ENCODE measurements around the gene AKAP3.
A peak's percentile ranks its signal among the peaks of the same experiment; 100 is the strongest.

Gene AKAP3

DNA sequence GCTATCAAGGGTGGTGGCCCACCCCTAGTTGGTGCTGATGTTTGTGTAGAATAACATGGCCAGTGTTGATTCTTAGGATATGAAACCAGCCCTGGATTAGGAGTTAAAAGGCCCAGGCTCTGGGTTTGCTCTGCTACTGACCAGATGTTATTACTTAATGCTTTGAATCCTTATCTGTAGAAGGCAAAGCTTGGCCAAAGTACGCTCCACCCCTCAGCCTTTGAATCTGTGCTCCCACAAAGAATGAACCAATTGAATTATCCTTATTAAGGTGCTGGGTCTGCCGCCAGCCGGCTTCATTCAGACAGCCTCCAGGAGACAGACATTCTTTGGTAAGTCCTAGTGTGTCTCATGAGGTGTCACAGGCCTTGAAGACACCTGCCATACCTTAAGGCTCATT lies 41.8 kb downstream of the AKAP3 start:
- Histone ChIP-seq H2AFZ (ENCODE audit: low read depth) (no peak overlapping the region), H3K4me3 (IDR thresholded peaks at IDR 0.05; ENCODE audit: insufficient read depth, low read depth, low read length) (no peak overlapping the region), H4K20me1 (ENCODE audit: insufficient read depth) (no peaks in the 10 kb centered on the region), H3K36me3 (ENCODE audit: insufficient read depth) (no peaks in the 10 kb centered on the region), H3K27me3 (ENCODE audit: insufficient read depth, low read depth) (no peaks in the 10 kb centered on the region), H3K4me2 (no peak overlapping the region), H3K79me2 (ENCODE audit: insufficient read depth, low read depth) (no peaks in the 10 kb centered on the region; the same call in 1 of the 2 replicates), H3K9ac (no peak overlapping the region), H3K4me1 (ENCODE audit: low read depth, poor library complexity, severe bottlenecking) (peaks cover 12% of the 10 kb centered on the region), H3K27ac (no peak overlapping the region)
- TF ChIP-seq, protein P1, sequence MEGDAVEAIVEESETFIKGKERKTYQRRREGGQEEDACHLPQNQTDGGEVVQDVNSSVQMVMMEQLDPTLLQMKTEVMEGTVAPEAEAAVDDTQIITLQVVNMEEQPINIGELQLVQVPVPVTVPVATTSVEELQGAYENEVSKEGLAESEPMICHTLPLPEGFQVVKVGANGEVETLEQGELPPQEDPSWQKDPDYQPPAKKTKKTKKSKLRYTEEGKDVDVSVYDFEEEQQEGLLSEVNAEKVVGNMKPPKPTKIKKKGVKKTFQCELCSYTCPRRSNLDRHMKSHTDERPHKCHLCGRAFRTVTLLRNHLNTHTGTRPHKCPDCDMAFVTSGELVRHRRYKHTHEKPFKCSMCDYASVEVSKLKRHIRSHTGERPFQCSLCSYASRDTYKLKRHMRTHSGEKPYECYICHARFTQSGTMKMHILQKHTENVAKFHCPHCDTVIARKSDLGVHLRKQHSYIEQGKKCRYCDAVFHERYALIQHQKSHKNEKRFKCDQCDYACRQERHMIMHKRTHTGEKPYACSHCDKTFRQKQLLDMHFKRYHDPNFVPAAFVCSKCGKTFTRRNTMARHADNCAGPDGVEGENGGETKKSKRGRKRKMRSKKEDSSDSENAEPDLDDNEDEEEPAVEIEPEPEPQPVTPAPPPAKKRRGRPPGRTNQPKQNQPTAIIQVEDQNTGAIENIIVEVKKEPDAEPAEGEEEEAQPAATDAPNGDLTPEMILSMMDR (conservative IDR thresholded peaks at IDR 0.05; ENCODE audit: low read depth, low read length) = no peak

DNA sequence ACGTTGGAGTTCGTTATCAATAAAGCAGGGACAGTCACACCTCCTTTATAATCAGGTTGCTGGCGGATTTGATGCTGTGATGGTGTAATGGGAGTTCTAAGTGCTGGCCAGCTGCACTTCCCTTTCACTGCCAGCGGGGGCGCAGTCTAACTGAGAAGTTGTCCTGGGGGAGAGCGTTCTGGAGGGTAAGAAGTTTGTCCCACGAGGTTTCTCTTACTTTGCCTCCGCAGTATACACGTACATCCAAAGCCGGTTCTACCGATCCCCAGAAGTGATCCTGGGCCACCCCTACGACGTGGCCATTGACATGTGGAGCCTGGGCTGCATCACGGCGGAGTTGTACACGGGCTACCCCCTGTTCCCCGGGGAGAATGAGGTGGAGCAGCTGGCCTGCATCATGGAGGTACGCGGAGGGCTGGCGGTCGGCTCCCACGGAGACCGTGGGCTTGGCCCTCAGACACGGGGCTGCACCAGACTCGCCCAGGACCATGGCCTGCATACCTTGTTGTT lies 44.1 kb downstream of the AKAP3 start:
- no peak overlapping the region for H3K4me3 ChIP-seq (IDR thresholded peaks at IDR 0.05; ENCODE audit: insufficient read depth, low read depth, low read length)
- peak overlapping the region; percentile 76; the same call in 1 of the 2 replicates for H3K9ac ChIP-seq
- no peaks in the 10 kb centered on the region for H3K27me3 ChIP-seq (ENCODE audit: insufficient read depth, low read depth)
- peak overlapping the region; percentile 72 for H2AFZ ChIP-seq (ENCODE audit: low read depth)
- H3K36me3 ChIP-seq (ENCODE audit: insufficient read depth) = no peaks in the 10 kb centered on the region
- TF ChIP-seq, protein P1 (conservative IDR thresholded peaks at IDR 0.05; ENCODE audit: low read depth, low read length) = peak; percentile 94
- H3K4me2 ChIP-seq = peak overlapping the region; percentile 67
- H3K79me2 ChIP-seq (ENCODE audit: insufficient read depth, low read depth) = no peaks in the 10 kb centered on the region; the same call in 1 of the 2 replicates
- peaks cover 12% of the 10 kb centered on the region for H3K4me1 ChIP-seq (ENCODE audit: low read depth, poor library complexity, severe bottlenecking)
- no peaks in the 10 kb centered on the region for H4K20me1 ChIP-seq (ENCODE audit: insufficient read depth)
- no peak overlapping the region for H3K27ac ChIP-seq

DNA sequence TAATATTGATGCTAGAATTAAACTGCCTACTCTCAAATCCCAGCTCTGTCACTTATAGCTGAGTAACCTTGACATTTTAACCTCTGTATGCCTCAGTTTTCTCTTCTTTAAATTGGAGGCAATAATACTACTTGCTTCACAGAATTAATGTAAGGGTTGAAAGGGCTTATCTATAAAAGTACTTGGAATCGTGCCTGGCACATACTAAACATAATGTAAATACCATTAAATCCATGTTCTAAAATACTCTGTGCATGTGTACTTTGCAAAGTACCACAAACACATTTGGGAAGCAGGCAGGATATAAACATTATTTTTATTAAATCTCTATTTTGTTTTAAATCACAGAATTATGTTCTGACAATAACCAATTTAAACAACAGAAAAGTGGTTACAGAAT lies 44.9 kb downstream of the AKAP3 start:
- H3K79me2 ChIP-seq (ENCODE audit: insufficient read depth, low read depth) = no peaks in the 10 kb centered on the region; the same call in 1 of the 2 replicates
- no peak overlapping the region for H2AFZ ChIP-seq (ENCODE audit: low read depth)
- H3K27ac ChIP-seq = no peak overlapping the region
- no peak overlapping the region for H3K4me2 ChIP-seq
- H3K4me1 ChIP-seq (ENCODE audit: low read depth, poor library complexity, severe bottlenecking) = peaks cover 12% of the 10 kb centered on the region
- no peaks in the 10 kb centered on the region for H4K20me1 ChIP-seq (ENCODE audit: insufficient read depth)
- H3K4me3 ChIP-seq (IDR thresholded peaks at IDR 0.05; ENCODE audit: insufficient read depth, low read depth, low read length) = no peak overlapping the region
- TF ChIP-seq, protein P1 (conservative IDR thresholded peaks at IDR 0.05; ENCODE audit: low read depth, low read length) = no peak
- H3K36me3 ChIP-seq (ENCODE audit: insufficient read depth) = no peaks in the 10 kb centered on the region
- no peak overlapping the region for H3K9ac ChIP-seq
- H3K27me3 ChIP-seq (ENCODE audit: insufficient read depth, low read depth) = no peaks in the 10 kb centered on the region

DNA sequence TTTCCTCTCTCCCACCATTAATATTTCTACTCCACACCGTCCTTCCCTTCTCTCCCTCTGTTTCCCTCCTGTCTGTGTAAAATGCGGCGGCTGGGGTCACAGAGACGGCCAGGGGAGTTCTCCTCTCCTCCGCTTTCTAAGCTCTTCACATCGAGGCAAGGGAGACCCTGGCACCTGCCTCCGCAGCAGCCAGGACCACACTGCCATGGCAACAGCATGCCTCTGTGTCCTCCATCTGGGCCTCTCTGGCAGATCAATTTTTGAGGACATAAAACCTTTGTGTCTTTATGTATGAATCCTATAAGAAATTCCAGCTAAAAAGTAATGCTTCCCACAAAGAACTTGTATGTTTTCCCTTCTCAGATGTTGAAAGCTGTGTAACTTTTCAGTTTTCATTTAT lies 45.4 kb downstream of the AKAP3 start:
- Histone ChIP-seq H3K4me1 (ENCODE audit: low read depth, poor library complexity, severe bottlenecking) (peaks cover 12% of the 10 kb centered on the region), H3K4me2 (no peak overlapping the region), H3K79me2 (ENCODE audit: insufficient read depth, low read depth) (no peaks in the 10 kb centered on the region; the same call in 1 of the 2 replicates), H3K27me3 (ENCODE audit: insufficient read depth, low read depth) (no peaks in the 10 kb centered on the region), H3K9ac (no peak overlapping the region), H4K20me1 (ENCODE audit: insufficient read depth) (no peaks in the 10 kb centered on the region), H3K4me3 (IDR thresholded peaks at IDR 0.05; ENCODE audit: insufficient read depth, low read depth, low read length) (no peak overlapping the region), H2AFZ (ENCODE audit: low read depth) (no peak overlapping the region), H3K27ac (no peak overlapping the region), H3K36me3 (ENCODE audit: insufficient read depth) (no peaks in the 10 kb centered on the region)
- TF ChIP-seq, protein P1 (conservative IDR thresholded peaks at IDR 0.05; ENCODE audit: low read depth, low read length) = no peak
